ENCODE measurements around the gene GLB1L2.

DNA sequence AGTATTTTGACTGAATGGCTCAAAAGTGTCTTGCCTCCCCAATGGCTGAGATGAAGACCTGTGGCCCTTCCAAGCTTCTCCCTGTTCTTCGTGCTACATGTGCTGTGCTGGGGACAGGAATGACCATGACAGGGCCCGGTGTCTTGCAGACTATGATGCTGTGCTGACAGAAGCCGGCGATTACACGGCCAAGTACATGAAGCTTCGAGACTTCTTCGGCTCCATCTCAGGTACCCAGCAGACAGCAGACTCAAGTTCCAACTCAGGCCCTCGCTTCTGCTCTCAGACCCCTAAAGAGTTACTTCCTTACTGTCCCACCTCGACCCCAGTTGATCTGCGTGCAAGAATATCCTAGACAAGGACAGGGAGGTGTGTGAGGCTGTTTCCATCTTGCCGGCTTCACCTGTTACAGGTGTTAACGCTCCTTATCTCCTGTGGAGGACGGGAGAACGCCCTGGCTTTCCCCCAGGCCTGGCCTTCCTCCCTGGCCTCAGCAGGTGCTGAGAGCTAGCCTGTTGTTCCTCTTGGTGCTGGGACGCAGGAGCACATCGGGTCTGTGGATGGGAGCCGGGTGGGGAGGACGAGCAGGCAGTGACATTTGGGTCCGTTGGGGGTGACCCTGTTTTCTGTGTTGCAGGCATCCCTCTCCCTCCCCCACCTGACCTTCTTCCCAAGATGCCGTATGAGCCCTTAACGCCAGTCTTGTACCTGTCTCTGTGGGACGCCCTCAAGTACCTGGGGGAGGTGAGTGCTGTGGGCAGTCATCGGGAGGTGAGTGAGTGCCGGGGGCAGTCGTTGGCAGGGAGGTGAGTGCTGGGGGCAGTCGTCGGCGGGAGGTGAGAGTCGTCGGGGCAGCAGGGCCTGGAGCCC lies 38.1 kb downstream of the GLB1L2 start:
- TF ChIP-seq GATA2 (IDR thresholded peaks at IDR 0.05; ENCODE audit: low read depth, low read length) (no peak), GATA3 (IDR thresholded peaks at IDR 0.05; ENCODE audit: low read depth, low read length) (no peak)
